ENCODE measurements around the gene CYREN.

The CYREN gene

DNA sequence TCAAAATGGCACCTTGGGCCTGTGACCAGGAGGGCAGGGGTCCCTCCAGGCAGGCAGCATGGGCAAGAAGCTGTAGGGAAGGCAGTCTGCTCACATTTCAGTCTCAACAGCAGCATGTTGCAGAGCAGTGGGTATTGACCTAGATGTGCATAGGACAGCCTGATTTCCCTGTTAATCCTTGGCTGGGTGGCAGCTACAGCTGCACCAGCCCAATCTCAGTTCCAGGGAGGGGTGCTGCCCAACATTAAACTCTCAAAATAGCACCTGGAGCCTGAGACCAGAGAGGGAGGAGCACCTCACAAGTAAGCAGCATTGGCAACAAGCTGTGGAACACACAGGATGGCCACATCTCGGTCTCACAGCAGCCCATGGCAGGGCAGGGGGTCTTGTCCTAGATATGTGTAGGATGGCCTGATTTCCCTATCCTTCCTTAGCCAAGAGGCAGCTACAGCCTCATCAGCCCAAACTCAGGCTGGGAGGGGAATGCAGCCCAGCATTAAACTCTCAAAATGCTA is 12.3 kb downstream of the CYREN start:
- Histone ChIP-seq H3K36me3 (ENCODE audit: insufficient read depth, low read length) (no peaks in the 10 kb centered on the region), H4K20me1 (ENCODE audit: insufficient read depth, low read length, poor library complexity, severe bottlenecking) (no peaks in the 10 kb centered on the region), H3F3A (ENCODE audit: low read depth) (no peaks in the 10 kb centered on the region), H3K27me3 (ENCODE audit: insufficient read depth, low read length, poor library complexity, severe bottlenecking) (no peaks in the 10 kb centered on the region), H3K4me2 (ENCODE audit: low read depth, low read length, poor library complexity, severe bottlenecking) (no peak overlapping the region), H3K9me2 (replicated peaks; ENCODE audit: low read depth, low read length) (no peaks in the 10 kb centered on the region), H3K4me3 (ENCODE audit: low read length, poor library complexity, severe bottlenecking) (no peak overlapping the region), H3K79me2 (ENCODE audit: insufficient read depth, low read length) (no peaks in the 10 kb centered on the region), H2AFZ (ENCODE audit: low read length) (no peak overlapping the region), H3K4me1 (ENCODE audit: insufficient read depth, low read length, poor library complexity, severe bottlenecking) (peaks cover 17% of the 10 kb centered on the region), H3K9me3 (ENCODE audit: insufficient read depth, low read depth, low read length) (peaks cover 12% of the 10 kb centered on the region), H3K9ac (ENCODE audit: low read depth, low read length, poor library complexity, severe bottlenecking) (no peak overlapping the region)
- TF ChIP-seq EZH2phosphoT487 (IDR thresholded peaks at IDR 0.05; ENCODE audit: borderline replicate concordance) = no peak
- TF ChIP-seq, protein P1, sequence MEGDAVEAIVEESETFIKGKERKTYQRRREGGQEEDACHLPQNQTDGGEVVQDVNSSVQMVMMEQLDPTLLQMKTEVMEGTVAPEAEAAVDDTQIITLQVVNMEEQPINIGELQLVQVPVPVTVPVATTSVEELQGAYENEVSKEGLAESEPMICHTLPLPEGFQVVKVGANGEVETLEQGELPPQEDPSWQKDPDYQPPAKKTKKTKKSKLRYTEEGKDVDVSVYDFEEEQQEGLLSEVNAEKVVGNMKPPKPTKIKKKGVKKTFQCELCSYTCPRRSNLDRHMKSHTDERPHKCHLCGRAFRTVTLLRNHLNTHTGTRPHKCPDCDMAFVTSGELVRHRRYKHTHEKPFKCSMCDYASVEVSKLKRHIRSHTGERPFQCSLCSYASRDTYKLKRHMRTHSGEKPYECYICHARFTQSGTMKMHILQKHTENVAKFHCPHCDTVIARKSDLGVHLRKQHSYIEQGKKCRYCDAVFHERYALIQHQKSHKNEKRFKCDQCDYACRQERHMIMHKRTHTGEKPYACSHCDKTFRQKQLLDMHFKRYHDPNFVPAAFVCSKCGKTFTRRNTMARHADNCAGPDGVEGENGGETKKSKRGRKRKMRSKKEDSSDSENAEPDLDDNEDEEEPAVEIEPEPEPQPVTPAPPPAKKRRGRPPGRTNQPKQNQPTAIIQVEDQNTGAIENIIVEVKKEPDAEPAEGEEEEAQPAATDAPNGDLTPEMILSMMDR (conservative IDR thresholded peaks at IDR 0.05; ENCODE audit: low read length) = no peak

GRCh38 chr7:135156290-135156689 is 14.2 kb downstream of the CYREN start:
- no peaks in the 10 kb centered on the region for H3K9me2 ChIP-seq (replicated peaks; ENCODE audit: low read depth, low read length)
- H3K9ac ChIP-seq (ENCODE audit: low read depth, low read length, poor library complexity, severe bottlenecking) = no peak overlapping the region
- H3K9me3 ChIP-seq (ENCODE audit: insufficient read depth, low read depth, low read length) = peaks cover 8% of the 10 kb centered on the region; the same call in 1 of the 2 replicates
- H3K4me1 ChIP-seq (ENCODE audit: insufficient read depth, low read length, poor library complexity, severe bottlenecking) = peaks cover 17% of the 10 kb centered on the region
- H3K79me2 ChIP-seq (ENCODE audit: insufficient read depth, low read length) = no peaks in the 10 kb centered on the region
- H3K4me2 ChIP-seq (ENCODE audit: low read depth, low read length, poor library complexity, severe bottlenecking) = no peak overlapping the region
- TF ChIP-seq, protein P1 (conservative IDR thresholded peaks at IDR 0.05; ENCODE audit: low read length) = no peak
- no peak for TF ChIP-seq EZH2phosphoT487 (IDR thresholded peaks at IDR 0.05; ENCODE audit: borderline replicate concordance)
- no peaks in the 10 kb centered on the region for H4K20me1 ChIP-seq (ENCODE audit: insufficient read depth, low read length, poor library complexity, severe bottlenecking)
- H3K4me3 ChIP-seq (ENCODE audit: low read length, poor library complexity, severe bottlenecking) = no peak overlapping the region
- H3K36me3 ChIP-seq (ENCODE audit: insufficient read depth, low read length) = no peaks in the 10 kb centered on the region
- no peaks in the 10 kb centered on the region for H3F3A ChIP-seq (ENCODE audit: low read depth)
- H3K27me3 ChIP-seq (ENCODE audit: insufficient read depth, low read length, poor library complexity, severe bottlenecking) = no peaks in the 10 kb centered on the region
- no peak overlapping the region for H2AFZ ChIP-seq (ENCODE audit: low read length)

DNA sequence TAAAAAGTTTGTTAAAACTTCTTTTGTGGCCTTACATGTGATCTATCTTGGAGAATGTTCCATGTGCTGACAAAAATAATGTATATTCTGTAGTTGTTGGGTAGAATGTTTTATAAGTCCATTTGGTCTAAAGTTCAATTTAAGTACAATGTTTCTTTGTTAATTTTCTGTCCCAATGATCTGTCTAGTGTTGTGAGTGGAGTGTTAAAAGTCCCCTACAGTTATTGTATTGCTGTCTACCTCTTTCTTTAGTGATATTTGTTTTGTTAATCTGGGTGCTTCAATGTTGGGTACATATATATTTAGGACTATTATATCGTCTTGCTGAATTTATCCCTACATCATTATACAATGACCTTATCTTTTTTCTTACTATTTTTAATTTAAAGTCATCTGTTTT is 15.8 kb downstream of the CYREN start:
- no peak overlapping the region for H3K4me2 ChIP-seq (ENCODE audit: low read depth, low read length, poor library complexity, severe bottlenecking)
- H3K4me1 ChIP-seq (ENCODE audit: insufficient read depth, low read length, poor library complexity, severe bottlenecking) = peaks cover 6% of the 10 kb centered on the region
- H4K20me1 ChIP-seq (ENCODE audit: insufficient read depth, low read length, poor library complexity, severe bottlenecking) = no peaks in the 10 kb centered on the region
- no peaks in the 10 kb centered on the region for H3K9me2 ChIP-seq (replicated peaks; ENCODE audit: low read depth, low read length)
- no peaks in the 10 kb centered on the region for H3K36me3 ChIP-seq (ENCODE audit: insufficient read depth, low read length)
- H3K4me3 ChIP-seq (ENCODE audit: low read length, poor library complexity, severe bottlenecking) = no peak overlapping the region
- H3K9me3 ChIP-seq (ENCODE audit: insufficient read depth, low read depth, low read length) = peaks cover 8% of the 10 kb centered on the region; the same call in 1 of the 2 replicates
- H2AFZ ChIP-seq (ENCODE audit: low read length) = no peak overlapping the region
- no peaks in the 10 kb centered on the region for H3F3A ChIP-seq (ENCODE audit: low read depth)
- H3K79me2 ChIP-seq (ENCODE audit: insufficient read depth, low read length) = no peaks in the 10 kb centered on the region
- H3K27me3 ChIP-seq (ENCODE audit: insufficient read depth, low read length, poor library complexity, severe bottlenecking) = no peaks in the 10 kb centered on the region
- TF ChIP-seq EZH2phosphoT487 (IDR thresholded peaks at IDR 0.05; ENCODE audit: borderline replicate concordance) = no peak
- TF ChIP-seq, protein P1 (conservative IDR thresholded peaks at IDR 0.05; ENCODE audit: low read length) = no peak
- no peak overlapping the region for H3K9ac ChIP-seq (ENCODE audit: low read depth, low read length, poor library complexity, severe bottlenecking)
